Neural progenitor cell (in vitro differentiated cells): ENCODE results near the gene ITPR2. TPM values are rescaled to one million over a fixed set of nuclear protein-coding genes. Genes with fewer than 3 reads are reported as not detected.

Experiments
- DNase-seq: peaks from one replicate; pipeline ENCODE4 v3.0.0-alpha.2; 2016; ENCODE audit warnings: low spot score
- H2AFZ ChIP-seq: fragments of 200-600 bp; sonication (generic); replicated peaks from 2 replicates; pipeline ENCODE4 v1.6.1; 2016; ENCODE audit warnings: antibody characterized with exemption
- H3F3A ChIP-seq: fragments of 200-600 bp; sonication (generic); 2 replicates; pipeline ENCODE4 v1.6.1; 2016; ENCODE audit warnings: antibody characterized with exemption, low read depth
- H3K27ac ChIP-seq: fragments of 200-600 bp; sonication (generic); 2 replicates; pipeline ENCODE4 v1.5.1; 2016; ENCODE audit warnings: mild to moderate bottlenecking
- H3K27me3 ChIP-seq: fragments of 200-600 bp; sonication (generic); 2 replicates; pipeline ENCODE4 v1.6.1; 2016; ENCODE audit warnings: mild to moderate bottlenecking, moderate library complexity
- H3K36me3 ChIP-seq: fragments of 200-600 bp; sonication (generic); 2 replicates; pipeline ENCODE4 v1.5.1; 2016
- H3K4me1 ChIP-seq: fragments of 200-600 bp; sonication (generic); 2 replicates; pipeline ENCODE4 v1.6.1; 2016; ENCODE audit warnings: mixed run types
- H3K4me2 ChIP-seq: fragments of 200-600 bp; sonication (generic); 2 replicates; pipeline ENCODE4 v1.6.1; 2016
- H3K4me3 ChIP-seq: fragments of 200-600 bp; sonication (generic); 2 replicates; pipeline ENCODE4 v1.5.1; 2016
- H3K79me2 ChIP-seq: fragments of 200-600 bp; sonication (generic); 2 replicates; pipeline ENCODE4 v1.6.1; 2016; ENCODE audit warnings: low read depth
- H3K9ac ChIP-seq: fragments of 200-600 bp; sonication (generic); 2 replicates; pipeline ENCODE4 v1.6.1; 2016
- H3K9me3 ChIP-seq: fragments of 200-600 bp; sonication (generic); 2 replicates; pipeline ENCODE4 v1.5.1; 2016; ENCODE audit warnings: low read depth
- H4K20me1 ChIP-seq: fragments of 200-600 bp; sonication (generic); 2 replicates; pipeline ENCODE4 v1.6.1; 2016; ENCODE audit warnings: low read depth
- H3K27ac Mint-ChIP-seq: 3 replicates; pipeline ENCODE4 v1.8.0; 2021; ENCODE audit warnings: mixed read lengths
- H3K27me3 Mint-ChIP-seq: 2 replicates; pipeline ENCODE4 v1.8.0; 2022; ENCODE audit warnings: low read depth, mild to moderate bottlenecking, inconsistent platforms, moderate library complexity, mixed read lengths; ENCODE audit not compliant: insufficient read depth
- H3K36me3 Mint-ChIP-seq: 3 replicates; pipeline ENCODE4 v1.8.0; 2021; ENCODE audit warnings: mixed read lengths
- H3K4me1 Mint-ChIP-seq: 3 replicates; pipeline ENCODE4 v1.8.0; 2021; ENCODE audit warnings: mixed read lengths
- H3K4me3 Mint-ChIP-seq: 3 replicates; pipeline ENCODE4 v1.8.0; 2021; ENCODE audit warnings: mild to moderate bottlenecking, moderate library complexity, mixed read lengths
- H3K9me3 Mint-ChIP-seq: 3 replicates; pipeline ENCODE4 v1.8.0; 2020; ENCODE audit warnings: mixed read lengths
- CTCF ChIP-seq: fragments of 200-600 bp; sonication (generic); IDR thresholded peaks from 2 replicates; pipeline ENCODE4 v1.5.1; 2017; ENCODE audit warnings: antibody characterized with exemption, mild to moderate bottlenecking
- EZH2 ChIP-seq: fragments of 200-600 bp; sonication (generic); IDR thresholded peaks from 2 replicates; pipeline ENCODE4 v1.6.1; 2017; ENCODE audit warnings: antibody characterized with exemption, mild to moderate bottlenecking, moderate library complexity
- EZH2phosphoT487 ChIP-seq: fragments of 200-600 bp; sonication (generic); IDR thresholded peaks from 2 replicates; pipeline ENCODE4 v1.6.1; 2017; ENCODE audit warnings: antibody characterized with exemption
- total RNA-seq: library from RNA; depleted of rRNA; stranded (reverse); fragments of >200 nt; gene quantifications from 2 replicates; pipeline ENCODE4 v1.2.3, GENCODE V29; 2015; ENCODE audit warnings: low replicate concordance

Gene ITPR2
- total RNA-seq, 1 donor from 2014 or later, result 11.4 TPM

GRCh38 chr12:26749781-26750180, 83.2 kb downstream of the ITPR2 start:
- DNase-seq, result no peak
- Histone ChIP-seq H3K4me2 (no peak overlapping the region), H3K27ac (no peak overlapping the region), H3K4me3 (no peak overlapping the region), H3K27me3 (no peaks in the 10 kb centered on the region), H3K79me2 (no peaks in the 10 kb centered on the region), H3K9ac (no peak overlapping the region), H3F3A (no peaks in the 10 kb centered on the region), H3K4me1 (peaks cover 8% of the 10 kb centered on the region), H4K20me1 (no peaks in the 10 kb centered on the region), H3K9me3 (peaks cover 3% of the 10 kb centered on the region), H2AFZ (no peak overlapping the region), H3K36me3 (no peaks in the 10 kb centered on the region)
- no peak overlapping the region for H3K27ac Mint-ChIP-seq
- no peak overlapping the region for H3K4me3 Mint-ChIP-seq
- H3K27me3 Mint-ChIP-seq, result no peaks in the 10 kb centered on the region
- no peaks in the 10 kb centered on the region for H3K36me3 Mint-ChIP-seq
- H3K9me3 Mint-ChIP-seq, result peaks cover 7% of the 10 kb centered on the region
- TF ChIP-seq EZH2phosphoT487 (no peak), CTCF (no peak), EZH2 (no peak)
- H3K4me1 Mint-ChIP-seq, result peaks cover 21% of the 10 kb centered on the region

- no peaks in the 10 kb centered on the region for H3K27me3 ChIP-seq
- H3K4me1 ChIP-seq, result peaks cover 9% of the 10 kb centered on the region
- DNase-seq, result no peak
- Mint-ChIP-seq H3K4me1 (peaks cover 24% of the 10 kb centered on the region), H3K27me3 (no peaks in the 10 kb centered on the region), H3K27ac (no peak overlapping the region), H3K9me3 (peaks cover under 1% of the 10 kb centered on the region), H3K36me3 (no peaks in the 10 kb centered on the region), H3K4me3 (no peak overlapping the region)
- no peaks in the 10 kb centered on the region for H3K36me3 ChIP-seq
- H3K4me3 ChIP-seq, result no peak overlapping the region
- H3K27ac ChIP-seq, result no peak overlapping the region
- H3K79me2 ChIP-seq, result no peaks in the 10 kb centered on the region
- H3K4me2 ChIP-seq, result no peak overlapping the region
- H3K9me3 ChIP-seq, result no peaks in the 10 kb centered on the region
- no peak overlapping the region for H2AFZ ChIP-seq
- TF ChIP-seq CTCF (no peak), EZH2 (no peak), EZH2phosphoT487 (no peak)
- H3F3A ChIP-seq, result no peaks in the 10 kb centered on the region
- H4K20me1 ChIP-seq, result no peaks in the 10 kb centered on the region
- no peak overlapping the region for H3K9ac ChIP-seq
Observed at GRCh38 chr12:26748741-26749431, 84.1 kb downstream of the ITPR2 start.

- Mint-ChIP-seq H3K4me1 (peaks cover 24% of the 10 kb centered on the region), H3K9me3 (no peaks in the 10 kb centered on the region), H3K4me3 (no peak overlapping the region), H3K27ac (no peak overlapping the region), H3K36me3 (no peaks in the 10 kb centered on the region), H3K27me3 (no peaks in the 10 kb centered on the region)
- Histone ChIP-seq H3K9ac (no peak overlapping the region), H4K20me1 (no peaks in the 10 kb centered on the region), H2AFZ (no peak overlapping the region), H3K4me1 (peaks cover 9% of the 10 kb centered on the region), H3K9me3 (no peaks in the 10 kb centered on the region), H3K36me3 (no peaks in the 10 kb centered on the region), H3K27me3 (no peaks in the 10 kb centered on the region), H3F3A (no peaks in the 10 kb centered on the region), H3K79me2 (no peaks in the 10 kb centered on the region), H3K27ac (no peak overlapping the region), H3K4me2 (no peak overlapping the region), H3K4me3 (no peak overlapping the region)
- TF ChIP-seq EZH2phosphoT487 (no peak), CTCF (no peak), EZH2 (no peak)
- no peak for DNase-seq
Observed at GRCh38 chr12:26748412-26748740, 84.6 kb downstream of the ITPR2 start.
